Keratinocyte (primary cell): ENCODE results near the gene HERC3.

Experiments
- CTCF ChIP-seq, 3 experiments: IDR thresholded peaks in 1 of 3; conservative IDR thresholded peaks in 1 of 3; optimal IDR thresholded peaks in 1 of 3; 2 replicates in 2 of 3; 3 replicates in 1 of 3; pipeline versions ENCODE3 to v1.5.1; 2011; ENCODE audit warnings: low read length in 3 of 3, mild to moderate bottlenecking in 3 of 3, moderate library complexity in 2 of 3, control low read depth in 1 of 3, inconsistent platforms in 1 of 3; ENCODE audit not compliant: insufficient read depth in 2 of 3; ENCODE audit errors: extremely low read depth in 1 of 3
- EZH2 ChIP-seq: IDR thresholded peaks from one replicate; pipeline ENCODE4 v1.6.1; 2012; ENCODE audit warnings: inconsistent platforms, mild to moderate bottlenecking, low read length, moderate library complexity

DNA sequence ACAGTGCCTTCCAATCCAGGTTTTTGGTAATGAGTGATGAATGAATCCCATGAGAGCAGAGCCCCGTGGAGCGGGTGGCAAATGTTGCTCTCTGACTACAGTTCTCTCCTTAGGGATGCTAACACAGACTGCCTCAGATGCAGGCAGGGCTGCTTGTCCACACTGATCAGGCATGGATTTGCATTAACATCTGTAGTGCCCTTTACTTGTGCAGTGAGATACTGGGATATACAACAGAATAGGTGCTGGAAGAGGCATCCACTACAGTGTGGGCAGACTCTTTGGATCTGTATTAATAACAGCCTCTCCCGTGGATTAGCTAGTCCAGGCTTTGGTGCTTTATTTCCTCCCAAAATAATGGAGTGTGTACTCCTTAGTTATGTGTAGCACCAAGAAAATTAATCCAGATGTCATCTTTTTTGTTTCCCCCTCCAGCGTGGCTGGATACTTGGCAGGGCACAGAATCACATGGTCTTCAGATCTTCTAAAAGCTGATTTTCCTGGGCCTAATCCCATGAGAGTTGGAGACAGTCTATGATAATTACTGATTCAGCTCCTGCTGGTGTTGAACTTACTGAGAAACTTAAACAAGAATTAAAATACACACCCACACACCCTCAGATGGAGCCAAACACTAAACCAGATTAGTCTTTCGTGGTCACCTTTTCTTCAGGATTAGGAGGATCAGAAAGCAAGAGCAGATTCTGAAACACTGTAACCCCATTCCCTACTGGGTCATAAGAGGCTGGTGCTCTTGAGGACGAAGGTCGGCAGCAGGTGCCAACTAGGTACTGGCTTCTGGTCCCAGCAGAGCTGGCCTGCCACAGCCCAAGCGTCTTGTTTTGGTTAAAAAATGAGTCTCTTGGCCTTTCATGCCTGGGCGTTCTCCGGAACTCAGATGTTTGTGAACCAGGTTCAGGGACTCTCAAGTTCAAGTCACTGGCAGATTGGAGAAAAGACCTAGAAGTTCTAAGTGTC, 128.5 kb downstream of the HERC3 start:
- TF ChIP-seq CTCF (optimal IDR thresholded peaks at IDR 0.05 in 1 of 3, IDR thresholded peaks at IDR 0.05 in 1 of 3, conservative IDR thresholded peaks at IDR 0.05 in 1 of 3; ENCODE audit: extremely low read depth in 1 of 3, insufficient read depth in 2 of 3, low read length in 3 of 3), result no peak
- TF ChIP-seq EZH2, result no peak
